Coronary artery (tissue), 2 donors: ENCODE results near the gene COBL.

Source experiments
- DNase-seq: peaks from one replicate; pipeline ENCODE4 v3.0.0-alpha.2; 2017; ENCODE audit warnings: low spot score
- H3K27ac ChIP-seq, 2 donors: fragments of 200-600 bp; sonication (generic); one replicate each; pipeline ENCODE4 v1.5.1; 2016 to 2019
- H3K4me3 ChIP-seq: fragments of 200-600 bp; sonication (generic); 2 replicates; pipeline ENCODE4 v1.5.1; 2016; ENCODE audit warnings: mild to moderate bottlenecking, moderate library complexity
- CTCF ChIP-seq: fragments of 200-600 bp; sonication (generic); IDR thresholded peaks from one replicate; pipeline ENCODE4 v1.5.1; 2019; ENCODE audit warnings: antibody characterized with exemption

The COBL gene

DNA sequence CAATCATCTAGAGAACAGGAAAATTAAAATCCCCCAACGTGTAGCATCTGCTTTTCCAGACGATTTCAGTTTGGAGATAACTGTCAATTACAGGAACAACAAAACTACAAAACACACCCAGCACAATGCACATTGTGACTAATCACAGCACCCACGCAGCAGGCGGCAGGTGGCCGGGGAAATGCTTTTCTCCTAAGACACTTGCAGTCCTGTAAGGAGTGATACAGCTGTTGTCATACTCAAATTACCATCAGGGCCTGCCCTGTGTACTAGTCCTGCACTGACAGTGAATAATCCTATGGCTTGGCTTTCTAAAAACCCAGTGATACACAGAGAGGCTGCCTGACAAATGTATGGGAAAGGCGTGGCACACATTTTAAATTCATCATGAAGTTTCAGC, 37.8 kb downstream of the COBL start:
- H3K27ac ChIP-seq = no peak overlapping the region
- DNase-seq = no peak
- no peak for TF ChIP-seq CTCF
- no peak overlapping the region for H3K4me3 ChIP-seq

GRCh38 chr7:51276967-51277366, 39.6 kb downstream of the COBL start:
- Histone ChIP-seq H3K27ac (no peak overlapping the region), H3K4me3 (no peak overlapping the region)
- no peak for DNase-seq
- no peak for TF ChIP-seq CTCF

GRCh38 chr7:51276091-51276605, 40.5 kb downstream of the COBL start:
- H3K4me3 ChIP-seq = no peak overlapping the region
- TF ChIP-seq CTCF = no peak
- DNase-seq = no peak
- H3K27ac ChIP-seq = no peak overlapping the region

DNA sequence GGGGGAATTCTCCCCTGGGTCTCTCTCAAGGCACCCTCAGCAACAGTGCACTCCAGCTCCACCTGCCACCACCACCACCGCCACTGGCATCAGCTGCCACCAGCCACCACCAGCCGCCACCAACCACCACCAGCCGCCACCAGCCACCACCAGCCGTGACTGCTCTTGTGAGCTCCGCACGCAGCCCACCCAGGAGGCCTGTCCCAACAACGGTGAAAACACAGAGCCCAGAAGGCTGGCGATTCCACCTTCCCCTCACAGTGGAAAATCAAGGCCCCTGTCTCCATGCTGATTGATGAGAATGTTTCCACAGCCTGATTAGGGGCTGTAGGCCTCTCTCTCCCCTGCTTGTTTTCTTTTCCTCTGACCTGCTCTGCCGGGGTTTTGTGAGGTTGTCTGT, 41.1 kb downstream of the COBL start:
- no peak overlapping the region for H3K4me3 ChIP-seq
- DNase-seq = no peak
- TF ChIP-seq CTCF = no peak
- no peak overlapping the region for H3K27ac ChIP-seq

DNA sequence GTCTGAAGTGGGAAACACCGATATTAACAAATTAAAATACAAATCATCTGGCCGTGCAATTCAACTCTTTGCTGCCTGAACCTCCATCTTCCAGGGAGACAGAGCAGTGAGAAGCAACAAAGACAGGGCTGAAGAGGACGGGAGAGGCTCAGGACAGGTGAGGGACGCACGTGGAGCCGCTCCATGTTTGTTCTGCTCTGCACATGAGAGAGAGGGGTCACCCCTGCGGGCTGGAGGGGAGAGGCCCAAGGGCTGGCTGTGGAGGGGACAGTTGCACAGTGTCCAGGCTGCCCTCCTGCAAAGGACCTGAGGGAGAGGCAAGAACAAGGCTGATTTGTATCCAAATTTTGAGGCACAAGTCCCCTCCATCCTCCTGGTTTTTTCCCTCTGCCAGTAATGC, 41.7 kb downstream of the COBL start:
- Histone ChIP-seq H3K4me3 (no peak overlapping the region), H3K27ac (no peak overlapping the region)
- no peak for DNase-seq
- TF ChIP-seq CTCF = no peak

DNA sequence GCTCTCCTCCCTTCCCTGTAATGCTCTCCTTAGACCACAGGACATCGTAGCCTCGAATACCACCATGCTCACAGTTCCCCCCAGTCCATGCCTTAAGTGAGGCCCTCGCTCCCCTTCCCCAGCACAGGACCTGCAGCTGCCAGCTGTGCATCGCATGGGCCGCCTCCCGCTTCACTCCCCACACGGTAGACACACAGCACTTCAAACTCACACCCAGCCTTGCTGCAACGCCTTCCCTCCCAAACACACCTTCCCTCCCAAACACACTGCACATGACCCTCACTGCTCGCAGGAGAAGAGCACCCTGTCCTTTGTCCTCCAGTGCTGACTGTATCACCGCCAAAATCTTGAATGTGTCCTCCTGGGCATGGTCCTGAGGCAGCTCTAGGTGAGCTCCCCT, 42.6 kb downstream of the COBL start:
- no peak for DNase-seq
- H3K4me3 ChIP-seq = no peak overlapping the region
- H3K27ac ChIP-seq = no peak overlapping the region
- no peak for TF ChIP-seq CTCF

- Histone ChIP-seq H3K27ac (no peak overlapping the region), H3K4me3 (no peak overlapping the region)
- TF ChIP-seq CTCF = no peak
- no peak for DNase-seq
Observed at GRCh38 chr7:51273360-51273759, 43.2 kb downstream of the COBL start.
